PFSK-1 (cell line): Measurements from ENCODE around the gene GGNBP2.

Experiments used
- FOXP2 ChIP-seq: optimal IDR thresholded peaks from 2 replicates; pipeline ENCODE3; 2011; ENCODE audit warnings: borderline replicate concordance, control low read depth, inconsistent platforms; ENCODE audit not compliant: insufficient read depth; ENCODE audit errors: extremely low read length, extremely low read depth
- POLR2AphosphoS5 ChIP-seq: IDR thresholded peaks from 2 replicates; pipeline ENCODE4 v1.6.1; 2012; ENCODE audit warnings: low read depth, mild to moderate bottlenecking, control low read depth, low read length, moderate library complexity
- REST ChIP-seq, 2 experiments: IDR thresholded peaks; 2 replicates each; pipeline versions ENCODE4 v1.6.1 to v1.8.0; 2011 to 2012; ENCODE audit warnings: low read depth in 2 of 2, low read length in 2 of 2, control low read depth in 1 of 2, inconsistent platforms in 1 of 2, mild to moderate bottlenecking in 1 of 2, moderate library complexity in 1 of 2; ENCODE audit not compliant: insufficient read depth in 1 of 2
- SIN3A ChIP-seq: IDR thresholded peaks from 2 replicates; pipeline ENCODE4 v1.6.1; 2012; ENCODE audit warnings: mild to moderate bottlenecking, low read length, moderate library complexity, borderline replicate concordance; ENCODE audit not compliant: insufficient read depth
- TAF1 ChIP-seq: IDR thresholded peaks from 2 replicates; pipeline ENCODE4 v1.6.1; 2012; ENCODE audit warnings: low read length, control low read depth, borderline replicate concordance; ENCODE audit not compliant: insufficient read depth

Gene GGNBP2

GRCh38 chr17:36514856-36515255 is 29.9 kb upstream of the GGNBP2 start:
- no peak for TF ChIP-seq TAF1
- no peak for TF ChIP-seq SIN3A
- no peak for TF ChIP-seq POLR2AphosphoS5
- no peak for TF ChIP-seq FOXP2
- TF ChIP-seq REST (IDR thresholded peaks at IDR 0.05; ENCODE audit: insufficient read depth in 1 of 2, low read depth in 2 of 2, low read length in 2 of 2), result no peak

- TF ChIP-seq TAF1, result no peak
- TF ChIP-seq SIN3A, result no peak
- TF ChIP-seq REST (IDR thresholded peaks at IDR 0.05; ENCODE audit: insufficient read depth in 1 of 2, low read depth in 2 of 2, low read length in 2 of 2), result no peak
- no peak for TF ChIP-seq POLR2AphosphoS5
- TF ChIP-seq FOXP2, result no peak
Observed at GRCh38 chr17:36515837-36516236, 28.9 kb upstream of the GGNBP2 start.

- TF ChIP-seq FOXP2 (no peak), SIN3A (no peak), REST (IDR thresholded peaks at IDR 0.05; ENCODE audit: insufficient read depth in 1 of 2, low read depth in 2 of 2, low read length in 2 of 2) (no peak), TAF1 (no peak), POLR2AphosphoS5 (no peak)
Observed at GRCh38 chr17:36523113-36523512, 21.6 kb upstream of the GGNBP2 start.

GRCh38 chr17:36524428-36524876 is 20.3 kb upstream of the GGNBP2 start:
- no peak for TF ChIP-seq TAF1
- no peak for TF ChIP-seq FOXP2
- no peak for TF ChIP-seq POLR2AphosphoS5
- no peak for TF ChIP-seq REST (IDR thresholded peaks at IDR 0.05; ENCODE audit: insufficient read depth in 1 of 2, low read depth in 2 of 2, low read length in 2 of 2)
- TF ChIP-seq SIN3A, result no peak

GRCh38 chr17:36525113-36525512 is 19.6 kb upstream of the GGNBP2 start:
- TF ChIP-seq SIN3A (no peak), REST (IDR thresholded peaks at IDR 0.05; ENCODE audit: insufficient read depth in 1 of 2, low read depth in 2 of 2, low read length in 2 of 2) (no peak), FOXP2 (no peak), TAF1 (no peak), POLR2AphosphoS5 (no peak)
